Activated T-cell treated with anti-CD3 and anti-CD28 coated beads for 24 hours (primary cell): ENCODE measurements around the gene SHC3.

Source experiments
- DNase-seq: peaks from one replicate; pipeline ENCODE4 v3.0.0-alpha.2; 2020; ENCODE audit warnings: low read depth

Gene SHC3

DNA sequence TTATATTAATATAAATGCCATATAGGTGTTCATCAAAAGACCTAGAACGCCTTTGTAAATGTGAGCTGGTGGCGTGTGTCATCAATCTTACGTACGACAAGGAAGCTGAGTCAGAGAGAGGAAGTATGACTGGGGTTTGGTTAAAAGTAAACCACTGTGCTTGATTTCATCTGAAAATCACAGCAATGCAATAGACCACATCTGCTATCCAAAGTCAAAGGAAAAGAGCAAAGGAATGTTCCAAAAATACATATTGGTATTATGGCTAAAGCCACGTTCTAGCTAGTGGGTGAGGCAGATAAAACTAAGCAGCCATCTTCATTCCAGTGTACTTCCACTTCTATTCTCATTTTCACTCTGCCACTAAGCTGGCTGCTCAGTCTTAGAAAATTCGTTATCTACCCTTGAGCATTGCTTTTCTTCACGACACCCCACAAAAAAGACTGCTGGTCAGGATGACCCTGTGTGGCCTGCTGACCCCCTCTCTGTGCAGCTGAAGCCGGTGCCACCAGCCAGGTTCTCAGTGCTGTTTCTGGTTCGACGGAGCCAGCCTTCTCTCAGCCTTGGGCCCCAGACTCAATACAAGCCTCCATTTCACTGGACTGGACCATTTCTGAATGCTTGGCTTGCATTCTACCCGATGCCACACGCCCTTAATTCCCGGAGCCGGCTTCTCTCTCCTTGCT is 23.8 kb downstream of the SHC3 start:
- DNase-seq, result no peak

DNA sequence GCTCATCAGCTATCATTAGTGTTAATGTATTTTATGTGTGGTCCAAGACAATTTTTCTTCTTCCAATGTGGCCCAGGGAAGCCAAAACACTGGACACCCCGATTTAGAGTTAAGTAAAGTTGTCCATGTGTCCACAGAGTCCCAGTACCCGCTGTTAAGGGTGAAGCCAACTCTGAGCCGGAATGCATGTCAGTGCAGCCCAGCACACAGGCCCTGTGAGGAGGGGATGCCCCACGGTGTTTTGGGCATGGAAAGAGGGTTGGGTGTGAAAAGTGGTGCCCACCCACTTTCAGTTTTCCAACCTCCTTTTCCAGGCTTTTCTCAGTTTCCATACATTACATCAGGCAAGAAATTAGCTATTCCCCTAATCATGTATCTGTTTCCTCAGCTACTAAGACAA is 24.4 kb downstream of the SHC3 start:
- no peak for DNase-seq

DNA sequence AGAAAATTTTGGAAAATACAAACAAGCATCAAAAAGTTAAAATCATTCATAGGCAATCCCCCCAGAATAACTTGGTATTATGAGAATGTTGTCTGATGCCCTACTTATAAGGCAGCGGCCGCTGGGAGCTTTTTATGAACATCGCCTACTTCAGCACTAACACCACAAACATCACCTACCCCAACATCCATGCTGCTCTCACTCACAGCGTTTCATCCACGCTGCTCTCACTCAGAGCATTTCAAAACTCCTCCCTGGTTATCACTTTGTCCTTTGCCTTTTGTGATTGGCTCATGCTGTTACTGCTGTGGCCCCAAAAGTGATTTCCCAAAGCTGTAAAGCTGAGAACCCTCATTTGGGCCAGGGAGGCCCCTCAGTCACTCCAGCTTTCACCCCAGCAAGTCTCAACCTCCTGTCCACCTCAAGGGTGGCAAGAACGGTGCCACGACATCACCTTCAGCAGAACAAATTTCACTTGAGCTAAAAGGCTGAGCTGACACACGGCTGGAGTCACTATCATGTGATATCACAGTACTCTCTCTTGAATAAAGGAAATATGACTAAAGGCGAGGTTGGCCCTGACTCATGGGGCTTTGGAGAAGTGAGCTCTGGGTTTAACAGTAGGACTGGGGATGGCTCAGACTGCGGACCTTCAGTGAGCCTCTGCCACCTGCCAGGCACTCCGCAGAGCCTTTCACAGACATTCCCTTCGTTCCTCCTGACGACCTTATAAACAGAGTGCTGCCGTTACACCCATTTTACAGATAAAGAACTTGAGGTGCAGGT is 25.2 kb downstream of the SHC3 start:
- peak; percentile 30 for DNase-seq

DNA sequence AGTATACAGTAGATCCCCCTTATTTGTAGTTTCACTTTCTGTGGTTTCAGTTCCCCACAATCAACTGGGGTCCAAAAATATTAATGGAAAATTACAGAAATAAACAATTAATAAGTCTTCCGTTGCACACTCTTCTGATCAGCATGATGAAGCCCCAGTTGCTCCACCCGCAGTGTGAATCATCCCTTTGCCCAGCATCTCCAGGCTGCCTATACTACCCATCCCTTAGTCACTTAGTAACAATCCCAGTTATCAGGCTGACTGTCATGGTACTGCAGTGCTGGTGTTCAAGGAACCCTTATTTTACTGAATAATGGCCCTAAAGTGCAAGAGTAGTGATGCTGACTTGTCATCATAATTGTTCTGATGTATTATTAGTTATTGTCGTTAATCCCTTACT is 28.9 kb downstream of the SHC3 start:
- DNase-seq, result no peak

- no peak for DNase-seq
Measured at GRCh38 chr9:89145097-89145496, 33.5 kb downstream of the SHC3 start.

GRCh38 chr9:89144238-89144637 is 34.4 kb downstream of the SHC3 start:
- no peak for DNase-seq

GRCh38 chr9:89143266-89143665 is 35.4 kb downstream of the SHC3 start:
- no peak for DNase-seq

DNA sequence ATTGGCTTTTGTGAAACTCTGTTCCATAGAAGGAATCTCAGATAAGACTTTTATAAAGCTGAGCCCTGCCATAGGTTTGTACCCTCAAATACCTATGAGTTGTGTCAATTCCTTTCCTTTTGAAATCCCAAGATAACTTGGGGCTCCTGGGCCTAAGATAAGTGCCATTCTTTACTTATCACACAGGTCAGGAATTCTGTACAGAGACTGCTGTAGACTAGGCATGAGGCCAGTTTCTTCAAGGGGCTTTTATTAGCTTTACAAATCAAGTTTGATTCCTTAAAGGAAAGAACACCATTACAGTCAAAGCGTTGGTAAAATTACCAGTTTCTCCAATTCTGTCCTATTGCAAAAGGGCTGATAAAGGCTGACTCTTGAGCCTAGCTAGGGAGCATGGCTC is 39.2 kb downstream of the SHC3 start:
- DNase-seq, result no peak

GRCh38 chr9:89138463-89139390 is 39.9 kb downstream of the SHC3 start:
- DNase-seq, result no peak

DNA sequence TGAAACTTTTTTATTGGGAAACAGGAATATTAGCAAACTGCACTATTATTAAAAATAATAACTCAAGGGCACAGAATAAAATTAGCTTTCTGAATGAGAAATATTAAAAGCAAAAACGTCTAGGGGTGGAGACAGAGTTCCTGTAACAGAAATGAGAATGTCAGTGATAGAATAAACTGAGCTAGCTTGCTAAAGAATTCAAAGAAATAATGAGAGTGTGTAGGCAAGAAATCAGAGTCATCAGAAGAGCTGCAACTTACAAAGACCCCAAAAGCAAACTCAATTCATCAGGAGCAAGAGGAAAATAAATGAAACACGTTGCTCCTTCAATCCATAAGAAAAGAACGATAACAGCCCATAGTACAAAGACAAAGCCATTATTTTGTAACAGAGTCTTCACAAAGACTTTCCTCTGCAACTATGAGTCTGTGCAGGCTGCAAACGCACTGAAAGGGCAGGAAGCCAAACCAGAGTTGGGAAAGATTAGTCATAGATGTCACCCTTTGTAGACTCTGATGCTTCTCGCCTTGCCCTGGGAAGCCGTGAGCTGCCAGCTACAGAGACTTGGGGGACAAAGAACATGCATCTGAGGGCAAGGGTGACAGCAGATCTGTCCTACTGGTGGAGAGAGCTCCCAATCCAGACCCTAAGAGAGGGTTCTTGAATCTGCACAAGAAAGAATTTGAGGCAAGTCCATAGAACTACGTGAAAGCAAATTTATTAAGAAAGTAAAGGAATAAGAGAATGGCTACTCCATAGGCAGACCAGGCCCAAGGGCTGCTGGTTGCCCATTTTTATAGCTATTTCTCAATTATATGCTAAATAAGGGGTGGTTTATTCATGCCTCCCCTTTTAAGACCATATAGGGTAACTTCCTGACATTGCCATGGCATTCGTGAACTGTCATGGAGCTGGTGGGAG is 40.8 kb downstream of the SHC3 start:
- DNase-seq, result peak; percentile 20

DNA sequence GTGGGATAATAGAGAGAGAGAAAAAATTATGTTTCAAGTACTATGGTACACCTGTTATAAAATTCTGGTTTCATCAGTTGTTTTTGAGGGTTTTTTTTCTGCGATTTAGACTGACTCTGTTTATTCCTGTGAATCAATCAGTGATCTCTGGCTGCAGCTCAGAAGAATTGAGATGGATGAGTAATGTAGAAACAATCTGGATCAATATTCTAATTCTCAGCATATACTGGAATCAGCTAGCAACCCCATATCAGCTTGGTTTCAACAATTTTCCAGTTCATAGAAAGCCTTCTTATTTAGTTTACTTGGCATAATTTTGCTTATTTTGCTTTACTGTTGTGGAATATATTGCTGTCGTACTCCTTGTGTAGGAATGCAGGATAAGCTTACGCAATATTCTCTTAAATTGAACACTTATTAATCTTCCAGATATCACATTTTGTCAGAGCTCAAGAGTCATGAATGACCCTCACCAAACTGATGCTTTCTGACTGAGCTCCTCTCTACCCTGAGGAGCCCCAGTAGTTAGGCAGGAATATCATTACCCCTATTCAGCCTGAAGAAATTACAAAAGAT is 42.9 kb downstream of the SHC3 start:
- DNase-seq, result no peak

GRCh38 chr9:89134709-89135108 is 43.9 kb downstream of the SHC3 start:
- no peak for DNase-seq

DNA sequence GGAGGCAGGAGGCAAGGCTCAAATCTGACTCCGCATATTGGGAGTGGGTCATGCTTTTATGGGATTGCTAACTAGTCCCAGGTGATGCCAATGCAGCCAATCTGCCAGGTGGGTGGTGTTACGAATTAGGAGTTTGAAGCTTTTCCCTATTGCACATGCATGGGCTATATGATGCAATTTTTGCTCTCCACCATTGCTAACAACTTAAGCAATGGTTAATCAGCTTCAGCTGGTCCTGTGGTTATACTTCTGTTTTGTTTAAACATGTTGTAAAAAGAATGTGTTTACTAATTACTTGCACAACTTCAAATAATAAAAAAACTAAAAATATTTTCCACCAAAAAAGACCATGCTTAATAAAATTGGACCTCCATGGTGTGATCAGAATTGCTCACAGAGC is 55.7 kb downstream of the SHC3 start:
- no peak for DNase-seq

GRCh38 chr9:89120704-89121103 is 57.9 kb downstream of the SHC3 start:
- DNase-seq, result no peak

DNA sequence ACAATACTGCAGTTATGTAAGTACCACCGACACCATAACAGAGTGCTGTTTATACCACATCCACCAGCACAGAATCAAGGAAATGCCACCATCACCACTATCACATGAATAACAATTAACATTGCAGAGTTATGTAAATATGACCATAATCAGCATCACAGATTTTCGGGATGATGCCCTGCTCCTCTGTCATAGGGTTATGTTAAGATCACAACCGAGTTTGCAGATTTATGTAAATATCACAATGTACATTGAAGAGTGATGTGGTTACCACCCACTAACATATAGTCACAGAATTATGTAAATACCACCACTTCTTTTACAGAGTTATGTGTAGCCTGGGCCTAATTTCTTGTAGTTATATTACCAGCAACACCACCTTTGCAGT is 61.8 kb downstream of the SHC3 start:
- no peak for DNase-seq

GRCh38 chr9:89116064-89116804 is 62.4 kb downstream of the SHC3 start:
- no peak for DNase-seq

- DNase-seq, result no peak
Measured at GRCh38 chr9:89115426-89115825, 63.2 kb downstream of the SHC3 start.

- DNase-seq, result no peak
Measured at GRCh38 chr9:89114741-89115140, 63.9 kb downstream of the SHC3 start.

DNA sequence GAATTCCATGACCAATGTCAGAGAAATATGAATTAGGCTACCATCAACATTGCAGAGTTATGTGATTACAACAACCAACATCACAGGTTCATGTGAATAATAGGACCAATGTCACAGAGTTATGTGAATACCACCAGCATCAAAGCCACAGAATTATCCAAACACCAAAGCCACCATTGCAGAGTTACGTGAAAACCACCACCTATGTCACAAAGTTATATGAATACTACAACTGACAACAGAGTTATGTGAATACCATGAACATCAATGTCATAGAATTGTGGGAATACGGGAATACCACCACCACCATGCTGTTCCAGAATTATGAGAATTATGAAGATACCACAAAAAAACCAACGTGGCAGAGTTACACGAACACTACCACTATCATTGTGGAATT is 64.8 kb downstream of the SHC3 start:
- no peak for DNase-seq

DNA sequence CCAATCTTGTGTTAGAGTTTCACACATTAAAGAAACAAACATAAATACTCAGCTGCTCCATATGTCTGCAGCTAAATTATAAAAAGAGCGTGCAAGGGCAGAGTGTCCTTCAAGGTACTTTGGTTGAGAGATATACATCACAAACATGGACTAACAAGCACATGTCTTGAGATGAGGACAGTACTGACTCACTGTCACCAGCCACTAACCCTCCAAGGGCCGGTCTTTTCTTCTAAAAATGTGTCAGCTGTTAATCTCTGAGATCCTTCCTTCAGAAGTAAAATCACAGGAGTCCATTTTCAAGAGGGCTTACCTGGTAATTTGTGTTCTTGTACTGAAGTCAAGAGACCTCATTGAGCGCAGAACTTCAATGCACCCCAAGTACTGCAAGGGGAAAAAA is 66.4 kb downstream of the SHC3 start:
- DNase-seq, result no peak

- DNase-seq, result no peak
Measured at GRCh38 chr9:89109666-89110065, 69.0 kb downstream of the SHC3 start.
